GM12874 (cell line): ENCODE measurements around the gene PA2G4.

Experiments used
- CTCF ChIP-seq: IDR thresholded peaks from 2 replicates; pipeline ENCODE4 v1.5.1; 2011; ENCODE audit warnings: low read depth, mild to moderate bottlenecking, control low read depth, low read length, moderate library complexity; ENCODE audit not compliant: insufficient read depth

The PA2G4 gene

DNA sequence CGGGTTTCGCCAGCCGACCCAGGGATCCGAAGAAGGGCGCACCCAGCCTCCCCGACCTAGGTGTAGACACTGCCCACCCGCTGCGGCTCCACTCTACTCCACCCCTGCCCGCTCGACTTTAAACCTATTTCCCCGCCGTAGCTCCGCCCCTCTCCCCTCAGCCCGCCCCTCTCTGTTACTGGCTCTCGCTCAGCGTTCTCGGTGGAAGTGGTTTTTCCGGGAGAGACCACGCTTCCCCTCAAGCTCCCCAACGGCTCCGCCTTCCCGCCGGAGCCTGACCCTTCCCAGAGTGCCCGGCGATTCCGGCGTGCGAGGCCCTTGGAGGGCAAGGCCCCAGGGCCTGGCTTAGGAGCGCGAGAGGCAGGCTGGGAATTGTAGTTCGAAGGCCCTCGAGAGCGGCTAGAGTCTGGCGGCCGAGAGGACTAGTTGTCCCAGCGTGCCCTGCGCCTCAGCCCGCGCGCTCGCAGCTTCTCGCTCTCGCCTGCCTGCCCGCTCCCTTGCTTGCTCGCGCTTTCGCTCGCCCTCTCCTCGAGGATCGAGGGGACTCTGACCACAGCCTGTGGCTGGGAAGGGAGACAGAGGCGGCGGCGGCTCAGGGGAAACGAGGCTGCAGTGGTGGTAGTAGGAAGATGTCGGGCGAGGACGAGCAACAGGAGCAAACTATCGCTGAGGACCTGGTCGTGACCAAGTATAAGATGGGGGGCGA, at the start of gene PA2G4:
TSS of gene PA2G4 (plus strand) at position 451 of the 706 bp plus-strand sequence. CDS start at position 630, 179 bp downstream.
- TF ChIP-seq CTCF, result no peak

DNA sequence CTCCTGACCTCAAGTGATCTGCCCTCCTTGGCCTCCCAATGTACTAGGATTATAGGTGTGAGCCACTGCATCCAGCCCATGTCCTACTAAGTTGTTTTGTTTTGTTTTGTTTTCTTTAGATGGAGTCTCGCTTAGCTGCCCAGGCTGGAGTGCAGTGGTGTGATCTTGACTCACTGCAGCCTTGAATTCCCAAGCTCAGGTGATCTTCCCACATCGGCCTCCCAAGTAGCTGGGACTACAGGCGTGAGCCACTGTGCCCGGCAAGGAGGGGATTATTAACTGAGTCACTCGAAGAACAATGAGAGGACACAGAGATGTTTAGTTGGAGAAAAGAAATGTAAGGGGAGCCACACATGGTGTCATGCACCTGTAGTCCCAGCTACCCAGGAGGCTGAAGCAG, 42.4 kb upstream of the PA2G4 start:
- no peak for TF ChIP-seq CTCF

- TF ChIP-seq CTCF, result no peak
Measured at GRCh38 chr12:56062996-56063395, 41.4 kb upstream of the PA2G4 start.

- TF ChIP-seq CTCF, result no peak
Measured at GRCh38 chr12:56071648-56072047, 32.7 kb upstream of the PA2G4 start.

DNA sequence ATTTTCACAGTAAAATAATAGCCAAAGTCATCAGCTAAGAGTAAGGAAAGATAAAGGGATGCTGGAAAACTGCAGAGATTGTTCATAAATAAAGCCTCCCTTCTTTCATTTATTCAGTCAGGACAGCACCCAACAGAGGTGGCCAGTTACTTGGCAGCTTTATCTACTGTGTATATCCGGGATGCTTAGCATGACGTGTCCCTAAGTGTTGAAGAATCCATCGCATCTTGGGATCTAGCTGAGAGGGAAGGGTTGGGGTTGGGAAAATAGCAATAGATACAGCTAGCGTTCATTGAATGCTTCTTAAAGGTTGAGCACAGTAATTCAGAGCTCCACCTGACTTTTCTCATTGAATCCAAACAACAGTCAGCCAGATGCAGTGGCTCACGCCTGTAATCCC, 30.0 kb upstream of the PA2G4 start:
- no peak for TF ChIP-seq CTCF

DNA sequence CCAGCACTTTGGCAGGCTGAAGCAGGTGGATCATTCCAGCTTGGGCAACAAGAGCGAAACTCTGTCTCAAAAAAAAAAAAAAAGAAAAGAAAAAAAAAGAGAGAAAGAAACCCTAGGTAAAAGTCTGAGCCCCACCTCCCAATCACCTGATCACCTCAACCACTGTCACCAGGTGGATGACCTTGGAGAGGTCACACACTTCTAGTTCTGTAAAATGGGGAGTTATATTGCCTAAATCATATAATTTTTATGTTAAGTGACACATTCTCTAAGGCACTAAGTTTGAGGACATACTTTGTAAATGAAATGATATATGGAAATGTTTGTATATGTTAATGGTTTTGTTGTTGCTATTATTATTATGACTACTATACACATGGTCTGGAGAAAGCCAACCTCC, 25.9 kb upstream of the PA2G4 start:
- TF ChIP-seq CTCF, result no peak

DNA sequence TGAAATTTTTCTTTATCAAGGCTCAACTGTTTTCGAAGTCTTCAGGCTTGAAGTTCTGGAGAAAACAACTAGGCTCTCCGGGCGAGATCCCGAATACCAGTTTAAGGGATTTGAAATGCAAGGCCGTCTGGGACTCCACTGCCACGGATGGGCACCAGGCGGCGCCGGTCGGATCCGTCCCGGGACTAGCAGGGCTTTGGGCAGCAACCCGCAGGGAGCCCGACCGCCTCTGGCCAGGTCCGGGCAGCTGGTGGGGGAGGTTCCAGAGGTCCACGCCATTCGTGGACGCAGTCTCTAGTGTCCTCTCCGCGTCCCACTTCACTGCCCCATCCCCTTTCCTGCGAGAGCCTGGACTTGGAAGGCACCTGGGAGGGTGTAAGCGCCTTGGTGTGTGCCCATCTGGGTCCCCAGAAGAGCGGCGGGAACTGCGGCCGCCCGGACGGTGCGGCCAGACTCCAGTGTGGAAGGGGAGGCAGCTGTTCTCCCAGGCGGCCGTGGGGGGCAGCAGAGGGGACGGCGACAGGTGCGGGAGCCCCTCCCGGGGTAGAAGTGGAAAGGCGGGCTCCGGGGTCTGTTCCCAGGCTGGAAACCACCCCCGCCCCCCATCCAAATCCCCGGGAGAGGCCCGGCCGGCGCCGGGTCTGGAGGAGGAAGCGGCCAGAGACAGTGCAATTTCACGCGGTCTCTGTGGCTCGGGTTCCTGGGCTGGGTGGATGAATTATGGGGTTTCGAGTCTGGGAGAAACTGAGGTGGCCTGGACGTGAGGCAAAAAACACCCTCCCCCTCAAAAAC, 25.2 kb upstream of the PA2G4 start:
- TF ChIP-seq CTCF, result peak; percentile 77
